A673 (cell line): ENCODE data around the gene SHROOM4. TPM values are rescaled to one million over a fixed set of nuclear protein-coding genes. Genes with fewer than 3 reads are reported as not detected.
A peak's percentile ranks its signal among the peaks of the same experiment; 100 is the strongest.

Source experiments
- BruUV-seq: library from RNA; stranded (reverse); fragments of 400-500 nt; replicated peaks from 2 replicates; lab custom pipeline; 2021; lab: Mats Ljungman, UMichigan
- CTCF ChIA-PET: fragments of 300-600 bp; sonication (Branson Sonifier 250); formaldehyde crosslinking; loops from one replicate; lab custom pipeline; 2022; ENCODE audit warnings: antibody characterized with exemption; lab: Charles Lee
- POLR2A ChIA-PET: fragments of 300-600 bp; sonication (Branson Sonifier 250); formaldehyde crosslinking; loops from one replicate; lab custom pipeline; 2022; ENCODE audit warnings: antibody characterized with exemption; ENCODE audit not compliant: low non-redundant PET; lab: Charles Lee
- DNase-seq: peaks from one replicate; pipeline ENCODE4 v3.0.0-alpha.2; 2015; ENCODE audit warnings: low spot score
- H3K27ac ChIP-seq: fragments of 200-600 bp; sonication (generic); 2 replicates; pipeline ENCODE4 v1.5.1; 2016; ENCODE audit warnings: mixed run types, low read depth, mild to moderate bottlenecking, mixed read lengths, antibody characterized with exemption, low read length; ENCODE audit not compliant: poor library complexity, severe bottlenecking
- H3K27me3 ChIP-seq: fragments of 200-600 bp; sonication (generic); replicated peaks from 2 replicates; pipeline ENCODE4 v1.6.1; 2017; ENCODE audit warnings: mixed run types, low read depth, mild to moderate bottlenecking, mixed read lengths, antibody characterized with exemption, low read length; ENCODE audit not compliant: insufficient read depth, poor library complexity
- H3K36me3 ChIP-seq: fragments of 200-600 bp; sonication (generic); 2 replicates; pipeline ENCODE4 v1.6.1; 2016; ENCODE audit warnings: mixed run types, mild to moderate bottlenecking, mixed read lengths, antibody characterized with exemption, low read length; ENCODE audit not compliant: insufficient read depth, poor library complexity, severe bottlenecking
- H3K4me1 ChIP-seq: fragments of 200-600 bp; sonication (generic); 2 replicates; pipeline ENCODE4 v1.6.1; 2017; ENCODE audit warnings: mixed run types, mild to moderate bottlenecking, mixed read lengths, antibody characterized with exemption, low read length; ENCODE audit not compliant: insufficient read depth, poor library complexity, severe bottlenecking
- H3K4me3 ChIP-seq: fragments of 200-600 bp; sonication (generic); 2 replicates; pipeline ENCODE4 v1.5.1; 2016; ENCODE audit warnings: low read depth, mixed run types, mild to moderate bottlenecking, mixed read lengths, low read length; ENCODE audit not compliant: poor library complexity, severe bottlenecking
- H3K9me3 ChIP-seq: fragments of 200-600 bp; sonication (generic); 2 replicates; pipeline ENCODE4 v1.6.1; 2016; ENCODE audit warnings: mixed run types, low read depth, mild to moderate bottlenecking, mixed read lengths, antibody characterized with exemption, low read length; ENCODE audit not compliant: poor library complexity, severe bottlenecking
- EZH2 ChIP-seq: fragments of 200-600 bp; sonication (generic); IDR thresholded peaks from 2 replicates; pipeline ENCODE4 v1.6.1; 2017; ENCODE audit warnings: borderline replicate concordance, low read depth, mild to moderate bottlenecking, mixed read lengths, antibody characterized with exemption, low read length; ENCODE audit not compliant: poor library complexity, severe bottlenecking
- intact Hi-C: fragments of 100-400 bp; cut with micrococcal nuclease; formaldehyde crosslinking; loops from one replicate; pipeline ENCODE4 v1.10.0; 2022; ENCODE audit not compliant: unreplicated experiment
- total RNA-seq: library from RNA; stranded (reverse); gene quantifications from 2 replicates; pipeline ENCODE4 v1.2.3, GENCODE V29; 2021
- TF ChIP-seq, protein P1 (sequence below): fragments of 300-800, 200-600 bp; sonication (generic); conservative IDR thresholded peaks from 2 replicates; pipeline ENCODE4 v1.5.1; 2017; ENCODE audit warnings: low read depth, mild to moderate bottlenecking, antibody characterized with exemption, low read length, moderate library complexity, mixed read lengths

SHROOM4 gene
- total RNA-seq, 1 experiment from 2014 or later, result 7.0 TPM

DNA sequence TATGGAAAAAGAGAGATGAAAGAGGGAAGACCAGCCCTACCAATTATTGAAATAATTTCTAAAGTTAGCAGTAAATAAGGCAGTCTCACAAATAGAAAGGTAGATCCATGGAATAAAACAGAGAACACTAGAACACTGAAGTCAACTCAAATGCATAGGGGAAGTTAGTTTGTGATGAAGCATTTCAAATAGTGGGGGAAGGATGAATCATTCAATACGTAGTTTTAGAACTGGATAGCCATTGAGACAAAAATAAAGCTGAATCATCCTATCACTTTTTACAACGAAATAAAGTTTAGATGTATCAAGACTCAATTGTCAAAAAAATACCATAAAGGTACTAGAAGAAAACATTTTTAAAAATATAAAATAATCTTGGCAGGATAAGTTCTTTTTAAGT is 200.1 kb downstream of the SHROOM4 start:
- TF ChIP-seq, protein P1, sequence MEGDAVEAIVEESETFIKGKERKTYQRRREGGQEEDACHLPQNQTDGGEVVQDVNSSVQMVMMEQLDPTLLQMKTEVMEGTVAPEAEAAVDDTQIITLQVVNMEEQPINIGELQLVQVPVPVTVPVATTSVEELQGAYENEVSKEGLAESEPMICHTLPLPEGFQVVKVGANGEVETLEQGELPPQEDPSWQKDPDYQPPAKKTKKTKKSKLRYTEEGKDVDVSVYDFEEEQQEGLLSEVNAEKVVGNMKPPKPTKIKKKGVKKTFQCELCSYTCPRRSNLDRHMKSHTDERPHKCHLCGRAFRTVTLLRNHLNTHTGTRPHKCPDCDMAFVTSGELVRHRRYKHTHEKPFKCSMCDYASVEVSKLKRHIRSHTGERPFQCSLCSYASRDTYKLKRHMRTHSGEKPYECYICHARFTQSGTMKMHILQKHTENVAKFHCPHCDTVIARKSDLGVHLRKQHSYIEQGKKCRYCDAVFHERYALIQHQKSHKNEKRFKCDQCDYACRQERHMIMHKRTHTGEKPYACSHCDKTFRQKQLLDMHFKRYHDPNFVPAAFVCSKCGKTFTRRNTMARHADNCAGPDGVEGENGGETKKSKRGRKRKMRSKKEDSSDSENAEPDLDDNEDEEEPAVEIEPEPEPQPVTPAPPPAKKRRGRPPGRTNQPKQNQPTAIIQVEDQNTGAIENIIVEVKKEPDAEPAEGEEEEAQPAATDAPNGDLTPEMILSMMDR, result no peak
- no peak for TF ChIP-seq EZH2
- no peak for DNase-seq
- POLR2A ChIA-PET, result interaction anchor here (0.6 kb wide), 1 partner anchor 437 kb away, joined by 3 read pairs; no protein-coding TSS in a partner anchor
- no TSS peak for BruUV-seq
- Histone ChIP-seq H3K9me3 (no peaks in the 10 kb centered on the region), H3K4me1 (peaks cover 37% of the 10 kb centered on the region), H3K27me3 (no peaks in the 10 kb centered on the region), H3K27ac (peak overlapping the region; percentile 60), H3K36me3 (no peaks in the 10 kb centered on the region), H3K4me3 (no peak overlapping the region)
- CTCF ChIA-PET, result no interaction called here
- intact Hi-C loops, result no loop called here

DNA sequence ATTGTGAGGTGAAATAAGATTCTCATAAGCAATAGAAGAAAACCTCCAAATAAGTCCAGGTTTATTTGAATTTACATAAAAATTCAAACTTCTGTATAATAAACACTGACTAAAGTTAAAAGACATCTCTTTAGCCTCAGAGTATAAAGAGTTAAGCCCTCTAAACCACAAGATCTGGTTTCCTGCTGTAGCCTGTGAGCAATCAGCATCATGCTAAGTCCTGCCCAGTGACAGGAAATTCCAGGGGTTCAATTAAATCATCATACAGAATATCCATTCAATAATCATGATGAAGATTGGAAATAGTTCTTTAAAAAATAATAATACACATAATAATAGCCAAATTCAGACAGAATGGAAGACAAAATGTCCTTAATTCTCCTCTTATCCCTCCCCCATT is 204.2 kb downstream of the SHROOM4 start:
- peak overlapping the region; percentile 80 for H3K27ac ChIP-seq
- H3K4me3 ChIP-seq, result no peak overlapping the region
- ChIA-PET CTCF (no interaction called here), POLR2A (no interaction called here)
- BruUV-seq, result no TSS peak
- no peaks in the 10 kb centered on the region for H3K9me3 ChIP-seq
- intact Hi-C loops, result no loop called here
- TF ChIP-seq, protein P1, result no peak
- no peak for TF ChIP-seq EZH2
- DNase-seq, result peak; percentile 74
- peaks cover 34% of the 10 kb centered on the region for H3K4me1 ChIP-seq
- no peaks in the 10 kb centered on the region for H3K36me3 ChIP-seq
- H3K27me3 ChIP-seq, result no peaks in the 10 kb centered on the region

DNA sequence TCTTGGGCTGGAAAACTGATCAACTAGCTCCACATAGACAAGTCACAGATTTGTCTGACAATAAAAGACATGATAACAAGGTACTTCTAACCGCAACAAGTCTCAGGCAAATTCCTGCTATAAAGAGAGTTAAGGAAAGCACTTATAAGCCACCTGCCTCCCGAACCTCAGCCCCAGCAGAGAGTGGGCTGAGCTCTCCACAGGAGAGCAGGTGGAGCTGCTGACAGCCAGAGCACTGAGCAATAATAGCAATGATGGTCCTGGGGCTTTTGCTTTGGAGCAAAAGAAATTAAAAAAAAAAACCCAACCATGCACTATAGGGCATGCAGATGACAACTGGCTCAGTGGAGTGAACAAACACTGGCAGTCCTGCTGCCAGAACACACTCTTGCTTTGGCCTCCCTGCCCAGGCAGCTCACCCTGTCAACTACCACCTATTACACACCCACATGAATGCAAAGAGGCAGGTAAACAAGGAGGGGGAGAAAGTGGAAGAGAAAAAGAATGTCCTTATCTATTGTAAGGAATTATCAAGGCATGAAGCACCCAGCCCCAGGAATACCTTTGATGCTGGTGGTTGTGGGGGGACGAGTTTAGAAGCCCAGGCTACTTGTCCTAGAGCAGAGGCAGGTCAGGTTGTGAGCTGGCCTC is 207.6 kb downstream of the SHROOM4 start:
- ChIA-PET CTCF (interaction anchor here (0.6 kb wide), 2 partner anchors 12 to 13 kb away, joined by 3 to 5 read pairs; no protein-coding TSS in a partner anchor), POLR2A (no interaction called here)
- Histone ChIP-seq H3K9me3 (no peaks in the 10 kb centered on the region), H3K4me3 (no peak overlapping the region), H3K27me3 (no peaks in the 10 kb centered on the region), H3K27ac (peak overlapping the region; percentile 55), H3K4me1 (peaks cover 24% of the 10 kb centered on the region), H3K36me3 (peaks cover 5% of the 10 kb centered on the region)
- intact Hi-C loops, result no loop called here
- DNase-seq, result peak; percentile 33
- no peak for TF ChIP-seq EZH2
- TF ChIP-seq, protein P1, result no peak
- BruUV-seq, result no TSS peak
